GM23338 (cell line): ENCODE measurements around the gene CCNF. TPM values are rescaled to one million over a fixed set of nuclear protein-coding genes. Genes with fewer than 3 reads are reported as not detected.

Experiments
- ATAC-seq: fragments of 200-7000 bp; cut with Tn5 transposase; 3 replicates; pipeline ENCODE4 v1.9.1; 2020
- DNase-seq: peaks from one replicate; pipeline ENCODE4 v3.0.0-alpha.2; 2015; ENCODE audit warnings: low spot score
- H2AFZ ChIP-seq: fragments of 200-600 bp; sonication (generic); 2 replicates; pipeline ENCODE4 v1.8.0; 2016; ENCODE audit warnings: antibody characterized with exemption, mild to moderate bottlenecking, moderate library complexity
- H3F3A ChIP-seq: fragments of 200-600 bp; sonication (generic); replicated peaks from 2 replicates; pipeline ENCODE4 v1.8.0; 2017; ENCODE audit warnings: antibody characterized with exemption, mixed run types, low read depth
- H3K27ac ChIP-seq: fragments of 200-600 bp; sonication (generic); 2 replicates; pipeline ENCODE4 v1.6.1; 2016; ENCODE audit warnings: low read depth
- H3K27me3 ChIP-seq: fragments of 200-600 bp; sonication (generic); 2 replicates; pipeline ENCODE4 v1.8.0; 2016; ENCODE audit warnings: mild to moderate bottlenecking, mixed run types, moderate library complexity; ENCODE audit not compliant: insufficient read depth
- H3K36me3 ChIP-seq: fragments of 200-600 bp; sonication (generic); 2 replicates; pipeline ENCODE4 v1.8.0; 2016; ENCODE audit warnings: mild to moderate bottlenecking; ENCODE audit not compliant: insufficient read depth
- H3K4me1 ChIP-seq: fragments of 200-600 bp; sonication (generic); 2 replicates; pipeline ENCODE4 v1.8.0; 2016; ENCODE audit warnings: mild to moderate bottlenecking, moderate library complexity; ENCODE audit not compliant: insufficient read depth
- H3K4me2 ChIP-seq: fragments of 200-600 bp; sonication (generic); 2 replicates; pipeline ENCODE4 v1.7.1; 2017; ENCODE audit warnings: mixed run types
- H3K4me3 ChIP-seq: fragments of 200-600 bp; sonication (generic); 2 replicates; pipeline ENCODE4 v1.6.1; 2016; ENCODE audit warnings: mixed run types
- H3K79me2 ChIP-seq: fragments of 200-600 bp; sonication (generic); replicated peaks from 2 replicates; pipeline ENCODE4 v1.8.0; 2017; ENCODE audit warnings: mild to moderate bottlenecking; ENCODE audit not compliant: insufficient read depth
- H3K9me2 ChIP-seq: fragments of 200-600 bp; sonication (generic); 2 replicates; pipeline ENCODE4 v1.8.0; 2017; ENCODE audit not compliant: insufficient read depth
- H4K20me1 ChIP-seq: fragments of 200-600 bp; sonication (generic); replicated peaks from 2 replicates; pipeline ENCODE4 v1.8.0; 2017; ENCODE audit warnings: mild to moderate bottlenecking; ENCODE audit not compliant: insufficient read depth
- H3K27ac Mint-ChIP-seq: 2 replicates; pipeline ENCODE4 v1.8.0; 2020; ENCODE audit warnings: inconsistent platforms, mild to moderate bottlenecking, moderate library complexity, mixed read lengths
- H3K27me3 Mint-ChIP-seq: 3 replicates; pipeline ENCODE4 v1.8.0; 2022; ENCODE audit warnings: low read depth, mild to moderate bottlenecking, moderate library complexity, mixed read lengths, inconsistent platforms; ENCODE audit not compliant: insufficient read depth, poor library complexity
- H3K36me3 Mint-ChIP-seq: 3 replicates; pipeline ENCODE4 v1.8.0; 2021; ENCODE audit warnings: low read depth, mild to moderate bottlenecking, inconsistent platforms, moderate library complexity, mixed read lengths
- H3K4me1 Mint-ChIP-seq: 3 replicates; pipeline ENCODE4 v1.8.0; 2020; ENCODE audit warnings: mild to moderate bottlenecking, inconsistent platforms, mixed read lengths
- H3K4me3 Mint-ChIP-seq: 3 replicates; pipeline ENCODE4 v1.8.0; 2021; ENCODE audit warnings: moderate library complexity, mild to moderate bottlenecking, inconsistent platforms, mixed read lengths
- H3K9me3 Mint-ChIP-seq: 3 replicates; pipeline ENCODE4 v1.8.0; 2020; ENCODE audit warnings: moderate library complexity, mild to moderate bottlenecking, inconsistent platforms, mixed read lengths
- CREB1 ChIP-seq: fragments of 250-450 bp; sonication (Bioruptor Pico); IDR thresholded peaks from 2 replicates; pipeline ENCODE4 v1.5.0; 2020; ENCODE audit warnings: low read depth, mild to moderate bottlenecking, moderate library complexity
- CTCF ChIP-seq, 2 experiments: fragments of 200-600 bp in 1 of 2; sonication (generic) in 1 of 2; conservative IDR thresholded peaks; 2 replicates each; pipeline versions ENCODE4 v1.5.1 to v1.6.1; 2016 to 2017; ENCODE audit warnings: antibody characterized with exemption in 2 of 2, low read depth in 2 of 2, mild to moderate bottlenecking in 2 of 2, moderate library complexity in 1 of 2
- ETS1 ChIP-seq: IDR thresholded peaks from 2 replicates; pipeline ENCODE4 v1.6.1; 2016; ENCODE audit warnings: antibody characterized with exemption
- EZH2 ChIP-seq: fragments of 200-600 bp; sonication (generic); IDR thresholded peaks from one replicate; pipeline ENCODE4 v1.8.0; 2017; ENCODE audit warnings: antibody characterized with exemption, mild to moderate bottlenecking, low read depth; ENCODE audit not compliant: unreplicated experiment
- EZH2phosphoT487 ChIP-seq: fragments of 200-600 bp; sonication (generic); IDR thresholded peaks from one replicate; pipeline ENCODE4 v1.8.1; 2018; ENCODE audit warnings: antibody characterized with exemption; ENCODE audit not compliant: unreplicated experiment
- JUNB ChIP-seq: IDR thresholded peaks from one replicate; pipeline ENCODE4 v1.6.1; 2016; ENCODE audit warnings: antibody characterized with exemption; ENCODE audit not compliant: unreplicated experiment
- NANOG ChIP-seq: IDR thresholded peaks from 2 replicates; pipeline ENCODE4 v1.6.1; 2016; ENCODE audit warnings: antibody characterized with exemption, borderline replicate concordance
- REST ChIP-seq: IDR thresholded peaks from one replicate; pipeline ENCODE4 v1.6.1; 2018; ENCODE audit warnings: antibody characterized with exemption; ENCODE audit not compliant: unreplicated experiment
- ZNF114 ChIP-seq: fragments of 250-450 bp; sonication (Bioruptor Pico); IDR thresholded peaks from 2 replicates; pipeline ENCODE4 v1.5.0; 2020; ENCODE audit warnings: mild to moderate bottlenecking, moderate library complexity
- ZNF331 ChIP-seq: fragments of 250-450 bp; sonication (Bioruptor Pico); IDR thresholded peaks from 2 replicates; pipeline ENCODE4 v1.5.0; 2020; ENCODE audit warnings: low read depth, mild to moderate bottlenecking, moderate library complexity
- ZNF462 ChIP-seq: fragments of 250-450 bp; sonication (Bioruptor Pico); IDR thresholded peaks from 2 replicates; pipeline ENCODE4 v1.5.0; 2020; ENCODE audit warnings: mild to moderate bottlenecking, moderate library complexity
- polyA plus RNA-seq: library from polyadenylated mRNA; unstranded; fragments of >200 nt; fragmentation: Nextera tagmentation; extraction: Ambion mirVana; gene quantifications from 2 replicates; pipeline ENCODE4 v1.2.1, GENCODE V29; 2016
- total RNA-seq: library from RNA; depleted of rRNA; stranded (reverse); fragments of >200 nt; shearing (Covaris generic); gene quantifications from 2 replicates; pipeline ENCODE4 v1.2.3, GENCODE V29; 2014

The CCNF gene
- total and polyA plus RNA-seq, 2 experiments from 2014 or later: 21.2 to 54.2 TPM

GRCh38 chr16:2388139-2388874 is 40.9 kb upstream of the CCNF start:
- TF ChIP-seq EZH2phosphoT487 (no peak), JUNB (no peak), CTCF (conservative IDR thresholded peaks at IDR 0.05; ENCODE audit: low read depth in 2 of 2) (no peak), CREB1 (CRISPR knock-in tag) (no peak), ZNF462 (CRISPR knock-in tag) (no peak), NANOG (no peak), ZNF114 (CRISPR knock-in tag) (no peak), EZH2 (no peak), ETS1 (no peak), ZNF331 (CRISPR knock-in tag) (no peak), REST (no peak)
- Mint-ChIP-seq H3K4me3 (no peak overlapping the region), H3K27me3 (peaks cover 12% of the 10 kb centered on the region), H3K9me3 (peaks cover 19% of the 10 kb centered on the region), H3K36me3 (peaks cover 19% of the 10 kb centered on the region), H3K27ac (no peak overlapping the region), H3K4me1 (peaks cover 21% of the 10 kb centered on the region)
- Histone ChIP-seq H3K4me1 (peaks cover 20% of the 10 kb centered on the region), H4K20me1 (no peaks in the 10 kb centered on the region), H3F3A (peaks cover 6% of the 10 kb centered on the region; the same call in 1 of the 2 replicates), H2AFZ (peak overlapping the region; percentile 84; the same call in 1 of the 2 replicates), H3K9me2 (no peaks in the 10 kb centered on the region), H3K27ac (no peak overlapping the region; the same call in 1 of the 2 replicates), H3K79me2 (no peaks in the 10 kb centered on the region), H3K4me2 (no peak overlapping the region), H3K36me3 (no peaks in the 10 kb centered on the region), H3K27me3 (no peaks in the 10 kb centered on the region), H3K4me3 (no peak overlapping the region)
- DNase-seq: no peak
- no peak for ATAC-seq
